Measurements from ENCODE around the gene SLC29A3. TPM values are rescaled to one million over a fixed set of nuclear protein-coding genes. Genes with fewer than 3 reads are reported as not detected.

SLC29A3 gene
- total RNA-seq, 2 donors from 2014 or later = 4.6 to 12.7 TPM

DNA sequence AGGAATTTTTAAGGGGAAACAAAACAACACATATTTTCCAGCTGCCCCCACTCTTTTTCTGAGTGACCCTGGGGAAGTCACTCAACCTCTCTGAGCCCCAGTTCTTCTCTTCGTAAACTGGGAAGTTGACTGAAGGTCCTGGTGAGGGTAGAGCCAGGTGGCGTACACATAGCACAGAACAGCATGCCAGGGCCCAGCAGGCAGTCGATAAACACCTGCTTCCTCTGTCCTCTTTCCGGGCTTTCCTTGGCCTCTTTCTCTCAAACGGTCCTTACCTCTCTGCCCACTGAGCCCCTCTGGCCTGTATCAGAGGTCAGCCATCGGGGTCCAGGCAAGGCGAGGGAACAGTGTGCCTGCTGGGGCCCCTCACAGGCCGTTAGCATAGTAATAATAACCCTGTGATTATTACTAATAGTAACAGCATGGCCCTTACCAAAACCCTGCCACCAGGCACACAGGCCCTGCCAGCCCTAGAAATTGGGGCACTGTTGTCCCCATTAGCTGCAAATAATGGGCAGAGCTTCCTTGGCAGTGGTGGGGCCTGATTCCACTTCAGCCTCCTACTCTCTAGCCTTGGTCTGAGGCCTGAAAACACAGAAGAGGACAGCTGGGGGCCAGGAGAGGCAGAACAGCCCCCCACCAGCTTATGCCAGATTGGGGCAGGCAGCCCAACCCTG is 37.3 kb upstream of the SLC29A3 start:
- DNase-seq (ENCODE audit: low spot score) = no peak
- no peaks in the 10 kb centered on the region for H3K4me1 ChIP-seq (replicated peaks)
- H3K27me3 ChIP-seq (replicated peaks; ENCODE audit: insufficient read depth) = no peaks in the 10 kb centered on the region
- no peaks in the 10 kb centered on the region for H3K9me3 ChIP-seq
- 85% methylated on average over 8 of the region's 8 CpGs for WGBS
- intact Hi-C loops (cut with DNase I) = no loop called here
- H3K4me3 ChIP-seq = no peak overlapping the region
- H3K36me3 ChIP-seq = no peaks in the 10 kb centered on the region
- no peak for TF ChIP-seq POLR2AphosphoS5 (IDR thresholded peaks at IDR 0.05)
- H3K27ac ChIP-seq = no peak overlapping the region

DNA sequence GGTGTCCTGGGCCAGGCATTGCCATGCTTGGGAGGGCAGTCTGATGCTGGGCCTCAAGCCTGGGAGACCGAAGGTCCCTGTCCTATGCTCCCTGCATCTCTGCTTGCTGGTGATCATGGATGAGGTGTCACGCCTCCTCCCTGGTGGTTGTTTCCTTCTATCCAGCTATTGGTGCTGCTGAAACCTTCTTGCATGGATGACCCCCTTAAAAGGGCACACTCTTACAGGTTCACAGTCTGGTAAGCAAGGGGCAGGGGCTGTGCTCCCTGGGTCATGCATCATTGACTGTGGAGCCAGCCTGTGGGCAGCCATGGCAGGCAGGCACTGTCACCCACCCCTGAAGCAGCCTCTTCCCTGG is 36.8 kb upstream of the SLC29A3 start:
- no peak overlapping the region for H3K4me3 ChIP-seq
- 95% methylated on average over 2 of the region's 2 CpGs for WGBS
- H3K9me3 ChIP-seq = no peaks in the 10 kb centered on the region
- H3K36me3 ChIP-seq = no peaks in the 10 kb centered on the region
- H3K27ac ChIP-seq = no peak overlapping the region
- no peaks in the 10 kb centered on the region for H3K27me3 ChIP-seq (replicated peaks; ENCODE audit: insufficient read depth)
- intact Hi-C loops (cut with DNase I) = no loop called here
- DNase-seq (ENCODE audit: low spot score) = no peak
- no peaks in the 10 kb centered on the region for H3K4me1 ChIP-seq (replicated peaks)
- TF ChIP-seq POLR2A (IDR thresholded peaks at IDR 0.05) (no peak), POLR2AphosphoS5 (IDR thresholded peaks at IDR 0.05) (no peak)
- TF ChIP-seq, protein P1, sequence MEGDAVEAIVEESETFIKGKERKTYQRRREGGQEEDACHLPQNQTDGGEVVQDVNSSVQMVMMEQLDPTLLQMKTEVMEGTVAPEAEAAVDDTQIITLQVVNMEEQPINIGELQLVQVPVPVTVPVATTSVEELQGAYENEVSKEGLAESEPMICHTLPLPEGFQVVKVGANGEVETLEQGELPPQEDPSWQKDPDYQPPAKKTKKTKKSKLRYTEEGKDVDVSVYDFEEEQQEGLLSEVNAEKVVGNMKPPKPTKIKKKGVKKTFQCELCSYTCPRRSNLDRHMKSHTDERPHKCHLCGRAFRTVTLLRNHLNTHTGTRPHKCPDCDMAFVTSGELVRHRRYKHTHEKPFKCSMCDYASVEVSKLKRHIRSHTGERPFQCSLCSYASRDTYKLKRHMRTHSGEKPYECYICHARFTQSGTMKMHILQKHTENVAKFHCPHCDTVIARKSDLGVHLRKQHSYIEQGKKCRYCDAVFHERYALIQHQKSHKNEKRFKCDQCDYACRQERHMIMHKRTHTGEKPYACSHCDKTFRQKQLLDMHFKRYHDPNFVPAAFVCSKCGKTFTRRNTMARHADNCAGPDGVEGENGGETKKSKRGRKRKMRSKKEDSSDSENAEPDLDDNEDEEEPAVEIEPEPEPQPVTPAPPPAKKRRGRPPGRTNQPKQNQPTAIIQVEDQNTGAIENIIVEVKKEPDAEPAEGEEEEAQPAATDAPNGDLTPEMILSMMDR (IDR thresholded peaks at IDR 0.05) = no peak

DNA sequence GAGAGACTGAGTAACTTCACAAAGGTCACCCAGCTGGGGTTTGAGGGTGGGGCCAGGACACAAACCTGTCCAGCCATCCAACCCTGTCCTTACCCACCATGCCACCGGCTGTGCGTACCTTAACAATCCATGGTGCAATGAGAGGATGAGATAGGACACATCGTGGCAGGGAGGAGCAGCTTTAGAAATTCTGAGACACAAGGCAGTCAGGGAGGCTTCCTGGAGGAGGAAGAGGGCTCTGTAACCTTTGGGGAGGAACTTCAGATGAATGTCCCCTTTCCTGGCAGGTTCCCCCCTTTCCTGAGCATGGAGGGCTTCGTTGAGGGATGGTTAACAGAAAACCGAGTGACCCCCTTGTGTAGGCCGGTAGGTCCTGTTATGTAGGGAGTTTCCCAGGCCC is 35.6 kb upstream of the SLC29A3 start:
- H3K27ac ChIP-seq = no peak overlapping the region
- H3K4me1 ChIP-seq (replicated peaks) = no peaks in the 10 kb centered on the region
- WGBS = 82% methylated on average over 6 of the region's 6 CpGs
- H3K27me3 ChIP-seq (replicated peaks; ENCODE audit: insufficient read depth) = no peaks in the 10 kb centered on the region
- no peaks in the 10 kb centered on the region for H3K9me3 ChIP-seq
- TF ChIP-seq POLR2A (IDR thresholded peaks at IDR 0.05) (no peak), POLR2AphosphoS5 (IDR thresholded peaks at IDR 0.05) (no peak)
- TF ChIP-seq, protein P1 (IDR thresholded peaks at IDR 0.05) = no peak
- intact Hi-C loops (cut with DNase I) = no loop called here
- no peak for DNase-seq (ENCODE audit: low spot score)
- no peak overlapping the region for H3K4me3 ChIP-seq
- no peaks in the 10 kb centered on the region for H3K36me3 ChIP-seq

DNA sequence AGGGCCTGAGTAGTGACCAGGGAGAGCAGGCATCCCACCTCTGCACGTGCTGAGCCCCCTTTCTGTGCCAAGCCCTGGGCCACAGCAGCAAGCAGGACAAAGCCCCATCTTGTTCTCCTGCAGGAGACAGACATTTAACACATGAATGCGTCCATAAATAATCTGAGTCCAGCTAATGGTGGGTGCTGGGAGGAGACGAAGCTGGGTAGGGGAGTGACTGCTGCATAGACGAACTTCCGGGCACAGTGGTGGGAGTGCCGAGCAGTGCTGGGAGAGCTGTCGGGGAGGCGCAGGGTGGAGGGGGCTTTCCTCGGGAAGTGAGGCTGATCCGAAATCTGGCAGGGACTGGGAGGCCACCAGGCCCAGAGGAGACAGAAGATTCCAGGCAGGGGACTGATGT is 35.2 kb upstream of the SLC29A3 start:
- Histone ChIP-seq H3K27ac (no peak overlapping the region), H3K4me3 (no peak overlapping the region), H3K36me3 (no peaks in the 10 kb centered on the region), H3K9me3 (no peaks in the 10 kb centered on the region), H3K27me3 (replicated peaks; ENCODE audit: insufficient read depth) (no peaks in the 10 kb centered on the region), H3K4me1 (replicated peaks) (no peaks in the 10 kb centered on the region)
- intact Hi-C loops (cut with DNase I) = loop anchor here (2.0 kb wide), 1 partner anchor 359 kb away; no protein-coding TSS in a partner anchor
- WGBS = 89% methylated on average over 10 of the region's 10 CpGs
- TF ChIP-seq, protein P1 (IDR thresholded peaks at IDR 0.05) = no peak
- TF ChIP-seq POLR2AphosphoS5 (IDR thresholded peaks at IDR 0.05) (no peak), POLR2A (IDR thresholded peaks at IDR 0.05) (no peak)
- no peak for DNase-seq (ENCODE audit: low spot score)

DNA sequence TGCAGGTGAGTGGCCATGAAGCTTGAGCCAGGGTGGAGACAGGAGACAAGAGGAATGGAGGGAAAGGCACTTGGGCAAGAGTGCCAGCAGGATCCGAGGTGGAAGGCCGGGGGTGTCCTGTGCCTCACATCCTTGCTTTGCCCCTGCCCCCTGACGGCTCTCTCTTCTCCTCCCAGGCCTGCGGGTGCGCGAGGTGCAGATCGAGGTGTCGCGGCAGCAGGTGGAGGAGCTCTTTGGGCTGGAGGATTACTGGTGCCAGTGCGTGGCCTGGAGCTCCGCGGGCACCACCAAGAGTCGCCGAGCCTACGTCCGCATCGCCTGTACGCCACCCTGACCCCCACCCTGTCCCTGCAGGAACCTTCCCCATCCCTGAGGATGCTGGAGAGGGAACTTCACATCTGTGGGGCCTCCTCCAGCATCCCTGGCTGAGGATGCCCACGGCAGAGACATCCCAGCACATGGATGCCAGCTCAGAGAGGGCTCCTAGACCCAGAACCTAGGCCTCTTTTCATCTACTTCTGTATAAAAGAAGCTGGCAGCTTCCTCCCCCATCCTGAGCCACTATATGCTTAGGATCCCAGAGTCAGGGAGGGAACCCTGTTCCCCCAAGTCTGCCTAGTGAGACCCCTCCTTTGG is 34.4 kb upstream of the SLC29A3 start:
- TF ChIP-seq POLR2AphosphoS5 (IDR thresholded peaks at IDR 0.05) (no peak), POLR2A (IDR thresholded peaks at IDR 0.05) (no peak)
- TF ChIP-seq, protein P1 (IDR thresholded peaks at IDR 0.05) = no peak
- no peak for DNase-seq (ENCODE audit: low spot score)
- Histone ChIP-seq H3K36me3 (no peaks in the 10 kb centered on the region), H3K9me3 (no peaks in the 10 kb centered on the region), H3K4me3 (no peak overlapping the region), H3K27me3 (replicated peaks; ENCODE audit: insufficient read depth) (no peaks in the 10 kb centered on the region), H3K4me1 (replicated peaks) (no peaks in the 10 kb centered on the region), H3K27ac (no peak overlapping the region)
- WGBS = 85% methylated on average over 19 of the region's 19 CpGs
- intact Hi-C loops (cut with DNase I) = loop anchor here (2.0 to 5.0 kb wide), 3 partner anchors 72 to 382 kb away; partner anchors contain the start of gene UNC5B
